Osteoblast (primary cell): ENCODE data around the gene CORO2B. TPM values are rescaled to one million over a fixed set of nuclear protein-coding genes. Genes with fewer than 3 reads are reported as not detected.

Source experiments
- DNase-seq: peaks from one replicate; pipeline ENCODE4 v3.0.0; 2011; ENCODE audit warnings: low spot score, mixed read lengths; ENCODE audit not compliant: insufficient read length; ENCODE audit errors: missing footprints
- H2AFZ ChIP-seq: 2 replicates; pipeline ENCODE4 v1.6.0; 2011; ENCODE audit warnings: mild to moderate bottlenecking, low read length
- H3K27ac ChIP-seq: 2 replicates; pipeline ENCODE4 v1.5.1; 2011; ENCODE audit warnings: mild to moderate bottlenecking, low read depth, low read length, moderate library complexity
- H3K27me3 ChIP-seq: 2 replicates; pipeline ENCODE4 v1.6.0; 2012; ENCODE audit warnings: mild to moderate bottlenecking, control low read depth, inconsistent platforms, low read length, moderate library complexity; ENCODE audit not compliant: insufficient read depth
- H3K36me3 ChIP-seq: 2 replicates; pipeline ENCODE4 v1.5.1; 2011; ENCODE audit warnings: mild to moderate bottlenecking, low read length, control low read depth, moderate library complexity; ENCODE audit not compliant: insufficient read depth
- H3K4me1 ChIP-seq: 2 replicates; pipeline ENCODE4 v1.5.1; 2011; ENCODE audit warnings: mild to moderate bottlenecking, low read length, control low read depth, moderate library complexity; ENCODE audit not compliant: insufficient read depth
- H3K4me2 ChIP-seq: 2 replicates; pipeline ENCODE4 v1.6.0; 2011; ENCODE audit warnings: mild to moderate bottlenecking, low read length; ENCODE audit not compliant: insufficient read depth
- H3K4me3 ChIP-seq: fragments of 200-600 bp; sonication (generic); 3 replicates; pipeline ENCODE4 v1.5.1; 2012; ENCODE audit warnings: mild to moderate bottlenecking, low read length, inconsistent platforms; ENCODE audit not compliant: insufficient read depth
- H3K79me2 ChIP-seq: 2 replicates; pipeline ENCODE4 v1.6.0; 2012; ENCODE audit warnings: mild to moderate bottlenecking, low read length, control low read depth, inconsistent platforms; ENCODE audit not compliant: insufficient read depth
- H3K9me3 ChIP-seq: 2 replicates; pipeline ENCODE4 v1.5.1; 2011; ENCODE audit warnings: low read depth, low read length, control low read depth
- H4K20me1 ChIP-seq: 2 replicates; pipeline ENCODE4 v1.6.0; 2012; ENCODE audit warnings: mild to moderate bottlenecking, low read length, control low read depth; ENCODE audit not compliant: insufficient read depth
- CTCF ChIP-seq: IDR thresholded peaks from 2 replicates; pipeline ENCODE4 v1.5.1; 2011; ENCODE audit warnings: mild to moderate bottlenecking, low read depth, low read length, moderate library complexity; ENCODE audit errors: extremely low read depth
- total RNA-seq: library from RNA; depleted of rRNA; stranded (reverse); fragments of >200 nt; gene quantifications from 2 replicates; pipeline ENCODE4 v1.2.3, GENCODE V29; 2012

Gene CORO2B
- total RNA-seq, 1 donor: 10.5 TPM

GRCh38 chr15:68554721-68555678 is 23.8 kb upstream of the CORO2B start:
- Histone ChIP-seq H3K4me2 (no peak overlapping the region), H3K36me3 (no peaks in the 10 kb centered on the region), H4K20me1 (no peaks in the 10 kb centered on the region), H3K4me3 (no peak overlapping the region), H3K27ac (no peak overlapping the region), H3K79me2 (no peaks in the 10 kb centered on the region), H3K9me3 (no peaks in the 10 kb centered on the region), H3K4me1 (peaks cover 13% of the 10 kb centered on the region), H3K27me3 (no peaks in the 10 kb centered on the region), H2AFZ (no peak overlapping the region)
- TF ChIP-seq CTCF: no peak
- no peak for DNase-seq

DNA sequence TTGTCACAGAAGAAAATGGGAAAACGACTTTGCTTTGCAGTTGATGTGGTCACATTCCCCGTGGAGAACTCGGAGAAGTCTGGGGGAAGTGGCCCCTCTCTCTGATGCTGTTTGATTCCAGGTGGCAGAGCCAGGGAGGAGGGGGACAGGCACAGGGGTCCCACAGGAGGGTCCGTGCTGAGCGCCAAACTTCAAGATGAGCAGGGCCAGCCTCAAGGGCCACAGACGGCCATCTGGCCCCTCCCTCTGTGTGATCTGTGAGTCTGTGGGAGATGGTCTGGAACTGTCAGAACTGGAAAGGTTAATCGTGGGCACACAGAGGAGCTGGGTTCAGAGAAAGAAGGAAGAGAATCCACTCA is 23.1 kb upstream of the CORO2B start:
- Histone ChIP-seq H3K4me1 (peaks cover 13% of the 10 kb centered on the region), H3K36me3 (no peaks in the 10 kb centered on the region), H3K27me3 (no peaks in the 10 kb centered on the region), H2AFZ (no peak overlapping the region), H3K79me2 (no peaks in the 10 kb centered on the region), H3K27ac (no peak overlapping the region), H3K4me2 (no peak overlapping the region), H3K9me3 (no peaks in the 10 kb centered on the region), H4K20me1 (no peaks in the 10 kb centered on the region), H3K4me3 (no peak overlapping the region)
- DNase-seq: no peak
- no peak for TF ChIP-seq CTCF

DNA sequence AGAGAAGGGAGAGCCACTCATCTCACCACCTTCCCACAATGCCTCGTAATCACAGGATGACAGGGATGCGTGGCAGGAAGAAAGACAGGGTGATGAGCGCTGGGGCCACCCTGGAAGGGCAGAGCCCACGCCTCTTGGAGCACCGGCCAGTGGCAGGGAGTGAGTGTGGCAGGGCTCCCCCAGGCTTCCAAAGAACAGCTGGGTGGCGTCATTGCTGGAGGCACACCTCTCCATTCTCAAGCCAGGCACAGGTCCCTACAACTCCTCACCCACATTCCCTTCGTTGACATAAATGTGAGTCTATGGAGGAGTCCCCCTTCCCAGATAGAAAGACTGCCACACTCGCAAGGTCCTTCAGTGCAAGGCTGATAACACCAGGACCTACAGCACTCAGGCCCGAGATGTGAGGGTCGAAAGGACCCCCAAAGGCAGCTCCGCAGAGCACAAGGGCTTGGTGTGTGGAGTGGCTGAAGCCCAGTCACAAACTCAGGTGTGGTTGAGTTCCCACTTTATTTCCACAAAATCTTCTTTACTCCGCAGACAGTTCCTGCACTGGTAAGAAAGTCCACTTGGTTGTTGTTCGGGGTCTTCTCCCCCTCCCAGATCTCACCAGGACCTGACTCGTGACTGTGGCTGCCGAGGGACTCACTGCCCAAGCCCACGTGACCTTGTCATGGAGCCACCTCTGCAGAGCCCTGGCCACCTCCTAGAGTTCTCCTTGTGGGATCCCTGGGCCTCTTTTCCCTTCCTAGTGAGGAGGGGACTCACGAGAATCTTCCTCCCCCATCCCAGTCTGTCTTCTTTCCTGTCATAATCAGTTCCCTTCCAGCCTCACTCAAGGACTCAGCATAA is 22.4 kb upstream of the CORO2B start:
- H3K9me3 ChIP-seq: no peaks in the 10 kb centered on the region
- no peaks in the 10 kb centered on the region for H3K79me2 ChIP-seq
- H3K4me3 ChIP-seq: no peak overlapping the region
- peaks cover 13% of the 10 kb centered on the region for H3K4me1 ChIP-seq
- no peak for TF ChIP-seq CTCF
- no peak for DNase-seq
- no peak overlapping the region for H3K4me2 ChIP-seq
- H4K20me1 ChIP-seq: no peaks in the 10 kb centered on the region
- no peak overlapping the region for H3K27ac ChIP-seq
- no peaks in the 10 kb centered on the region for H3K27me3 ChIP-seq
- H2AFZ ChIP-seq: no peak overlapping the region
- no peaks in the 10 kb centered on the region for H3K36me3 ChIP-seq
